A549 (cell line): Measurements from ENCODE around the gene CGB2. TPM values are rescaled to one million over a fixed set of nuclear protein-coding genes. Genes with fewer than 3 reads are reported as not detected.

Experiments
- ATAC-seq, 2 experiments: fragments of 200-7000 bp in 1 of 2; fragments of >200 bp in 1 of 2; cut with Nextera tagmentation in 1 of 2; cut with Tn5 transposase in 1 of 2; 3 replicates each; pipeline versions ENCODE4 v1.8.0 to v1.9.1; 2018 to 2020; ENCODE audit warnings: mild to moderate bottlenecking in 1 of 2, moderate library complexity in 1 of 2
- CTCF ChIA-PET: fragments of 300-600 bp; sonication (Branson Sonifier 250); formaldehyde crosslinking; extraction: SDS; loops from one replicate; lab custom pipeline; 2021; ENCODE audit warnings: antibody characterized with exemption, inconsistent platforms; lab: Yijun Ruan, JAX
- POLR2A ChIA-PET: fragments of 350-600 bp; formaldehyde crosslinking; extraction: SDS; loops from one replicate; lab custom pipeline; 2021; ENCODE audit warnings: antibody characterized with exemption, inconsistent platforms; lab: Yijun Ruan, JAX
- DNase-seq, 2 experiments: peaks; one replicate each; pipeline versions ENCODE4 v3.0.0 to v3.0.0-alpha.2; 2011 to 2016; ENCODE audit warnings: low read depth in 1 of 2, low spot score in 1 of 2
- FAIRE-seq: peaks from 2 replicates; lab custom pipeline; 2011; peaks lifted over from hg19 to GRCh38; lab: Jason Lieb, UNC
- H3K27ac ChIP-seq, 2 experiments: fragments of >200 bp; sonication (Bioruptor Twin); formaldehyde crosslinking; 3 replicates each; pipeline ENCODE4 v1.5.1; 2016 to 2017
- H3K4me1 ChIP-seq: fragments of >200 bp; sonication (Bioruptor Twin); formaldehyde crosslinking; 3 replicates; pipeline ENCODE4 v1.6.1; 2016
- H3K4me2 ChIP-seq: fragments of >200 bp; sonication (Bioruptor Twin); formaldehyde crosslinking; 3 replicates; pipeline ENCODE4 v1.6.1; 2016
- H3K4me3 ChIP-seq: fragments of >200 bp; sonication (Bioruptor Twin); formaldehyde crosslinking; 3 replicates; pipeline ENCODE4 v1.5.1; 2016
- H3K9me3 ChIP-seq: fragments of >200 bp; sonication (Bioruptor Twin); formaldehyde crosslinking; 3 replicates; pipeline ENCODE4 v1.6.1; 2016
- CTCF ChIP-seq: fragments of >200 bp; sonication (Bioruptor Twin); formaldehyde crosslinking; IDR thresholded peaks from 3 replicates; pipeline ENCODE4 v1.5.1; 2016
- EHF ChIP-seq: fragments of 250-450 bp; sonication (Bioruptor Pico); IDR thresholded peaks from 2 replicates; pipeline ENCODE4 v1.5.0; 2020; ENCODE audit warnings: mild to moderate bottlenecking
- FOXS1 ChIP-seq: fragments of 250-450 bp; sonication (Bioruptor Pico); IDR thresholded peaks from 2 replicates; pipeline ENCODE4 v1.5.0; 2020; ENCODE audit warnings: mild to moderate bottlenecking, moderate library complexity
- HOXA7 ChIP-seq: fragments of 250-450 bp; sonication (Bioruptor Pico); IDR thresholded peaks from 2 replicates; pipeline ENCODE4 v1.5.0; 2020; ENCODE audit warnings: mild to moderate bottlenecking, moderate library complexity
- JUN ChIP-seq, 2 experiments: fragments of >200 bp; sonication (Bioruptor Twin); formaldehyde crosslinking; IDR thresholded peaks; 2 replicates in 1 of 2; 3 replicates in 1 of 2; pipeline ENCODE4 v1.6.1; 2016 to 2017
- KDM5A ChIP-seq: fragments of 200-600 bp; sonication (generic); IDR thresholded peaks from 2 replicates; pipeline ENCODE4 v1.6.1; 2016; ENCODE audit warnings: antibody characterized with exemption, mild to moderate bottlenecking
- PBX3 ChIP-seq: IDR thresholded peaks from 2 replicates; pipeline ENCODE4 v1.6.1; 2012
- PHF8 ChIP-seq: fragments of 200-600 bp; sonication (generic); IDR thresholded peaks from 2 replicates; pipeline ENCODE4 v1.6.1; 2016; ENCODE audit warnings: low read depth, mild to moderate bottlenecking, antibody characterized with exemption, moderate library complexity, borderline replicate concordance
- POLR2A ChIP-seq: IDR thresholded peaks from 2 replicates; pipeline ENCODE4 v1.6.1; 2012; ENCODE audit warnings: mild to moderate bottlenecking, low read length
- RAD21 ChIP-seq, 2 experiments: fragments of >200 bp in 1 of 2; sonication (Bioruptor Twin) in 1 of 2; formaldehyde crosslinking in 1 of 2; IDR thresholded peaks in 1 of 2; conservative IDR thresholded peaks in 1 of 2; 2 replicates in 1 of 2; 3 replicates in 1 of 2; pipeline ENCODE4 v1.6.1; 2012 to 2018; ENCODE audit warnings: inconsistent platforms in 1 of 2
- RCOR1 ChIP-seq: fragments of 150-350 bp; IDR thresholded peaks from 2 replicates; pipeline ENCODE4 v1.6.1; 2014; ENCODE audit warnings: antibody characterized with exemption, low read length, low read depth
- REST ChIP-seq: fragments of 200-600 bp; sonication (generic); IDR thresholded peaks from 2 replicates; pipeline ENCODE4 v1.6.1; 2016; ENCODE audit warnings: antibody characterized with exemption, mild to moderate bottlenecking, moderate library complexity
- RNF2 ChIP-seq: fragments of 200-600 bp; sonication (generic); IDR thresholded peaks from 2 replicates; pipeline ENCODE4 v1.6.1; 2016; ENCODE audit warnings: low read depth, mild to moderate bottlenecking, antibody characterized with exemption, moderate library complexity, borderline replicate concordance
- SMC3 ChIP-seq: fragments of >200 bp; sonication (Bioruptor Twin); formaldehyde crosslinking; IDR thresholded peaks from 3 replicates; pipeline ENCODE4 v1.6.1; 2018; ENCODE audit warnings: inconsistent platforms
- WGBS: methylation state at CpG from one replicate; pipeline ENCODE4 v1.1.6; 2017; ENCODE audit errors: missing lambda C conversion rate; 5-methylcytosine and 5-hydroxymethylcytosine counted together
- polyA plus RNA-seq, 4 experiments: library from polyadenylated mRNA; depleted of rRNA in 3 of 4; stranded (reverse); fragments of >200 nt; fragmentation: RNase III in 1 of 4; extraction: RNeasy Plus Mini Kit Qiagen cat#74134 plus additional on column Dnase treatment in 1 of 4; gene quantifications; 2 replicates in 3 of 4; 3 replicates in 1 of 4; pipeline ENCODE4 v1.2.3, GENCODE V29; 2011 to 2017
- TF ChIP-seq, protein P1 (sequence below): fragments of >200 bp; sonication (Bioruptor Twin); formaldehyde crosslinking; IDR thresholded peaks from 3 replicates; pipeline ENCODE4 v1.6.1; 2016

Gene CGB2
- polyA plus RNA-seq, 2 of the 4 experiments (the other 2 are of a cell fraction) = not detected

DNA sequence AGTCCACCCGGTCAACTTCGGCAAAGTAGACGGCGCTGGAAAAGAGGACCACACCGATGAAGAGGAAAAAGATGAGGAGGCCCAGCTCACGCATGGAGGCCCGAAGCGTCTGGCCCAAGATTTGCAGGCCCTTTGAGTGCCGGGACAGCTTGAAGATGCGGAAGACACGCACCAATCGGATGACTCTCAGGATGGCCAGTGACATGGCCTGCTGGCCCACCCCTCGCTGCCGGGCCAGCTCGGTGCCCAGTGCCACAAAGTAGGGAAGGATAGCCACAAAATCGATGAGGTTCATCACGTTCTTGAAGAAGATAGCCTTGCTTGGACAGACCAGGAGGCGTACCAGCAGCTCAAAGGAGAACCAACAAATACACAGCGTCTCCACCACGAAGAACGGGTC is 38.7 kb downstream of the CGB2 start:
- no peak overlapping the region for H3K4me3 ChIP-seq
- WGBS = 91% methylated on average over 21 of the region's 21 CpGs
- H3K4me1 ChIP-seq = peaks cover 23% of the 10 kb centered on the region
- no peaks in the 10 kb centered on the region for H3K9me3 ChIP-seq
- no peak overlapping the region for H3K27ac ChIP-seq
- FAIRE-seq = no peak
- ChIA-PET POLR2A (no interaction called here), CTCF (interaction anchor here (0.9 to 8.8 kb wide), 11 partner anchors 12 to 155 kb away, joined by 3 to 121 read pairs (median 5); partner anchors contain the start of gene CGB7)
- no peak overlapping the region for H3K4me2 ChIP-seq
- no peak for ATAC-seq
- no peak for TF ChIP-seq PBX3
- no peak for TF ChIP-seq POLR2A
- no peak for TF ChIP-seq JUN (IDR thresholded peaks at IDR 0.05)
- TF ChIP-seq KDM5A = no peak
- TF ChIP-seq EHF = no peak
- no peak for TF ChIP-seq RNF2
- no peak for TF ChIP-seq SMC3
- TF ChIP-seq, protein P1, sequence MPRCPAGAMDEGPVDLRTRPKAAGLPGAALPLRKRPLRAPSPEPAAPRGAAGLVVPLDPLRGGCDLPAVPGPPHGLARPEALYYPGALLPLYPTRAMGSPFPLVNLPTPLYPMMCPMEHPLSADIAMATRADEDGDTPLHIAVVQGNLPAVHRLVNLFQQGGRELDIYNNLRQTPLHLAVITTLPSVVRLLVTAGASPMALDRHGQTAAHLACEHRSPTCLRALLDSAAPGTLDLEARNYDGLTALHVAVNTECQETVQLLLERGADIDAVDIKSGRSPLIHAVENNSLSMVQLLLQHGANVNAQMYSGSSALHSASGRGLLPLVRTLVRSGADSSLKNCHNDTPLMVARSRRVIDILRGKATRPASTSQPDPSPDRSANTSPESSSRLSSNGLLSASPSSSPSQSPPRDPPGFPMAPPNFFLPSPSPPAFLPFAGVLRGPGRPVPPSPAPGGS = no peak
- TF ChIP-seq PHF8 = no peak
- no peak for DNase-seq

- FAIRE-seq (no peak), DNase-seq (no peak), ATAC-seq (no peak)
- peaks cover 16% of the 10 kb centered on the region for H3K4me1 ChIP-seq
- peak overlapping the region; percentile 82; the same call in 2 of the 3 replicates for H3K4me2 ChIP-seq
- POLR2A ChIA-PET = no interaction called here
- no peak overlapping the region; the same call in 1 of the 3 replicates for H3K4me3 ChIP-seq
- H3K9me3 ChIP-seq = no peaks in the 10 kb centered on the region
- 78% methylated on average over 80 of the region's 93 CpGs for WGBS
- no peak for TF ChIP-seq RCOR1
- TF ChIP-seq FOXS1 (CRISPR knock-in tag) = no peak
- TF ChIP-seq HOXA7 (CRISPR knock-in tag) = no peak
- CTCF ChIA-PET = interaction anchor here (0.6 to 8.8 kb wide), 8 partner anchors 14 to 154 kb away, joined by 3 to 121 read pairs (median 14); partner anchors contain the start of genes CGB7 and RUVBL2
- H3K27ac ChIP-seq = no peak overlapping the region
Measured at GRCh38 chr19:49071860-49072547, 40.3 kb downstream of the CGB2 start.

GRCh38 chr19:49073514-49074378 is 42.1 kb downstream of the CGB2 start:
- FAIRE-seq (no peak), ATAC-seq (peak; percentile 77 to 86), DNase-seq (peak; percentile 65 to 73)
- 43% methylated on average over 23 of the region's 23 CpGs for WGBS
- ChIA-PET CTCF (interaction anchor here (0.5 to 8.8 kb wide), 47 partner anchors 9 to 906 kb away, joined by 3 to 121 read pairs (median 5); partner anchors contain the start of genes CGB7, GYS1, NTF4 and PPP1R15A), POLR2A (interaction anchor here (0.7 to 1.5 kb wide), 2 partner anchors 74 to 125 kb away, joined by 3 to 4 read pairs; no protein-coding TSS in a partner anchor)
- TF ChIP-seq RAD21 (conservative IDR thresholded peaks at IDR 0.05 in 1 of 2, IDR thresholded peaks at IDR 0.05 in 1 of 2) = peak; percentile 40 to 66; a peak in 4 of 5 replicates
- TF ChIP-seq FOXS1 (CRISPR knock-in tag) = no peak
- TF ChIP-seq PBX3 = no peak
- TF ChIP-seq SMC3 = peak; percentile 60
- TF ChIP-seq CTCF = peak; percentile 62
- no peak for TF ChIP-seq REST
- Histone ChIP-seq H3K4me1 (peaks cover 16% of the 10 kb centered on the region), H3K9me3 (no peaks in the 10 kb centered on the region), H3K4me2 (peak overlapping the region; percentile 82), H3K4me3 (peak overlapping the region; percentile 6; the same call in 1 of the 3 replicates), H3K27ac (0 out of 6 replicates have a peak overlapping the region, but pooled peaks of 1 of the 2 experiments have one; percentile 9)
